CD14-positive monocyte (primary cell): Measurements from ENCODE around the gene SCN4B. TPM values are rescaled to one million over a fixed set of nuclear protein-coding genes. Genes with fewer than 3 reads are reported as not detected.

ENCODE experiments used
- DNase-seq, 3 donors: peaks; one replicate each; pipeline ENCODE4 v3.0.0-alpha.2; 2011 to 2022
- H2AFZ ChIP-seq: 2 replicates; pipeline ENCODE4 v1.6.0; 2012; ENCODE audit warnings: mild to moderate bottlenecking, low read depth, low read length, inconsistent platforms; ENCODE audit not compliant: insufficient read depth, poor library complexity, severe bottlenecking
- H3K27ac ChIP-seq, 2 donors: 1 replicate in 1 of 2; 2 replicates in 1 of 2; pipeline ENCODE4 v1.5.1; 2012 to 2013; ENCODE audit warnings: low read length in 2 of 2, control low read depth in 1 of 2, inconsistent platforms in 1 of 2, low read depth in 1 of 2, mild to moderate bottlenecking in 1 of 2
- H3K27me3 ChIP-seq, 2 donors: one replicate each; pipeline versions ENCODE4 v1.6.0 to v1.6.1; 2011 to 2013; ENCODE audit warnings: low read length in 2 of 2; ENCODE audit not compliant: control insufficient read depth in 2 of 2, insufficient read depth in 2 of 2
- H3K36me3 ChIP-seq, 2 donors: replicated peaks in 1 of 2; 1 replicate in 1 of 2; 2 replicates in 1 of 2; pipeline versions ENCODE4 v1.5.1 to v1.6.1; 2012 to 2013; ENCODE audit warnings: low read length in 2 of 2, control low read depth in 1 of 2, inconsistent platforms in 1 of 2, mild to moderate bottlenecking in 1 of 2; ENCODE audit not compliant: insufficient read depth in 2 of 2, control insufficient read depth in 1 of 2
- H3K4me1 ChIP-seq, 2 donors: 1 replicate in 1 of 2; 2 replicates in 1 of 2; pipeline versions ENCODE4 v1.5.1 to v1.6.1; 2012 to 2013; ENCODE audit warnings: low read length in 2 of 2, control low read depth in 1 of 2, inconsistent platforms in 1 of 2, mild to moderate bottlenecking in 1 of 2, moderate library complexity in 1 of 2; ENCODE audit not compliant: insufficient read depth in 2 of 2, control insufficient read depth in 1 of 2
- H3K4me2 ChIP-seq: replicated peaks from 2 replicates; pipeline ENCODE3; 2012; ENCODE audit warnings: low read length, moderate library complexity, mild to moderate bottlenecking; ENCODE audit not compliant: poor library complexity, severe bottlenecking; ENCODE audit errors: extremely low read depth
- H3K4me3 ChIP-seq, 3 experiments: fragments of 200-600 bp in 1 of 3; sonication (generic) in 1 of 3; replicated peaks in 1 of 3; 1 replicate in 2 of 3; 2 replicates in 1 of 3; pipeline ENCODE4 v1.5.1; 2011 to 2013; ENCODE audit warnings: low read length in 3 of 3, mild to moderate bottlenecking in 3 of 3, control low read depth in 2 of 3, low read depth in 2 of 3, inconsistent platforms in 1 of 3, moderate library complexity in 1 of 3
- H3K79me2 ChIP-seq: 2 replicates; pipeline ENCODE4 v1.6.0; 2012; ENCODE audit warnings: mild to moderate bottlenecking, control low read depth, inconsistent platforms, low read length, moderate library complexity; ENCODE audit not compliant: insufficient read depth
- H3K9ac ChIP-seq: 2 replicates; pipeline ENCODE4 v1.6.0; 2017; ENCODE audit warnings: low read length, mild to moderate bottlenecking; ENCODE audit not compliant: insufficient read depth, poor library complexity, severe bottlenecking
- H3K9me3 ChIP-seq, 2 donors: replicated peaks in 1 of 2; 1 replicate in 1 of 2; 2 replicates in 1 of 2; pipeline versions ENCODE4 v1.5.1 to v1.6.1; 2012 to 2013; ENCODE audit warnings: low read length in 2 of 2, control low read depth in 1 of 2; ENCODE audit not compliant: control insufficient read depth in 1 of 2, insufficient read depth in 1 of 2
- H4K20me1 ChIP-seq: 2 replicates; pipeline ENCODE4 v1.6.0; 2012; ENCODE audit warnings: mild to moderate bottlenecking, low read length, control low read depth, moderate library complexity; ENCODE audit not compliant: insufficient read depth
- H3K27ac Mint-ChIP-seq, 7 donors: one replicate each; pipeline ENCODE4 v1.8.0; 2020; ENCODE audit warnings: mild to moderate bottlenecking in 7 of 7, mixed read lengths in 7 of 7, moderate library complexity in 6 of 7, inconsistent platforms in 2 of 7
- H3K27me3 Mint-ChIP-seq, 3 donors: one replicate each; pipeline ENCODE4 v1.8.0; 2021 to 2022; ENCODE audit warnings: low read depth in 3 of 3, mild to moderate bottlenecking in 3 of 3, mixed read lengths in 3 of 3, moderate library complexity in 3 of 3, inconsistent platforms in 1 of 3
- H3K36me3 Mint-ChIP-seq, 2 donors: one replicate each; pipeline ENCODE4 v1.8.0; 2020; ENCODE audit warnings: mixed read lengths in 2 of 2, inconsistent platforms in 1 of 2, mild to moderate bottlenecking in 1 of 2
- H3K4me1 Mint-ChIP-seq: one replicate; pipeline ENCODE4 v1.8.0; 2020; ENCODE audit warnings: mild to moderate bottlenecking, mixed read lengths
- H3K4me3 Mint-ChIP-seq, 2 donors: one replicate each; pipeline ENCODE4 v1.8.0; 2020; ENCODE audit warnings: mild to moderate bottlenecking in 2 of 2, mixed read lengths in 2 of 2, moderate library complexity in 1 of 2
- H3K9me3 Mint-ChIP-seq, 7 donors: one replicate each; pipeline ENCODE4 v1.8.0; 2020 to 2022; ENCODE audit warnings: mixed read lengths in 7 of 7, mild to moderate bottlenecking in 6 of 7, moderate library complexity in 6 of 7, inconsistent platforms in 2 of 7
- CTCF ChIP-seq: fragments of 200-600 bp; IDR thresholded peaks from one replicate; pipeline ENCODE4 v1.8.0; 2022; ENCODE audit warnings: antibody characterized with exemption, mild to moderate bottlenecking
- WGBS: methylation state at CpG from one replicate; pipeline ENCODE4 v1.1.5; 2013; ENCODE audit warnings: missing lambda C conversion rate; ENCODE audit not compliant: insufficient coverage; 5-methylcytosine and 5-hydroxymethylcytosine counted together
- intact Hi-C, 2 donors: fragments of 100-400 bp; cut with micrococcal nuclease; formaldehyde crosslinking; loops; one replicate each; pipeline versions ENCODE4 v1.15.0 to v1.15.1; 2023
- polyA plus RNA-seq, 3 donors: library from polyadenylated mRNA; depleted of rRNA in 1 of 3; unstranded in 2 of 3; stranded (reverse) in 1 of 3; fragments of 300-500 nt in 2 of 3; fragments of >200 nt in 1 of 3; fragmentation: Illumina TruSeq in 2 of 3; gene quantifications; 1 replicate in 2 of 3; 2 replicates in 1 of 3; pipeline ENCODE4 v1.2.3, GENCODE V29; 2012 to 2021

Gene SCN4B
- polyA plus RNA-seq, 3 donors: 0.76 TPM; not detected in 2

DNA sequence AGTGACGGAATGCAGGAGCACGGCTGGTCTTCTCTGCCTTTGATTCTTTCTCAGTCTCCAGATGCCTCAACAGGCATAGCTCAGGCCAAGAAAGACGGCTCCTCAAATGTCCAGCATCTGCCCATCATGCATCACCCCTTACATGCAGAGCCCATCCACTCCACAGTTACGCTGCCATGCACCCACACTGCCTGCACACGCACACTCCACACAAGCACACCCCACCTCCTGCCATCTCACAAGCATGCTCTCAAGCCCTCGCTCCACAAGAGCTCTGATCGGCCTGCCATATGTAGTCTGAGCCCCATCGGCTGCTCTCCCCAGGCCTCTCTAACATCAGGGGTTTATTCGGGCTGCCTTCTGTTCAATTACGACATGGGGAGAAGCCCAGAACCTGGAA lies 18.8 kb downstream of the SCN4B start:
- peaks cover 2 to 10% (median 9%) of the 10 kb centered on the region in 3 donors for H3K27me3 Mint-ChIP-seq
- no peak for DNase-seq
- H3K27ac Mint-ChIP-seq: no peak overlapping the region
- peaks cover 27% of the 10 kb centered on the region for H3K4me1 Mint-ChIP-seq
- no peaks in the 10 kb centered on the region for H3K36me3 Mint-ChIP-seq
- no peaks in the 10 kb centered on the region for H3K36me3 ChIP-seq
- H4K20me1 ChIP-seq: no peaks in the 10 kb centered on the region
- H3K27ac ChIP-seq: no peak overlapping the region
- no peaks in the 10 kb centered on the region for H3K27me3 ChIP-seq
- H3K79me2 ChIP-seq: no peaks in the 10 kb centered on the region
- H2AFZ ChIP-seq: no peak overlapping the region
- peaks cover 13 to 25% of the 10 kb centered on the region in 2 donors for H3K4me1 ChIP-seq
- H3K4me3 ChIP-seq: no peak overlapping the region
- TF ChIP-seq CTCF: no peak
- no peak overlapping the region for H3K4me2 ChIP-seq
- H3K4me3 Mint-ChIP-seq: no peak overlapping the region
- WGBS: 99% methylated on average over 7 of the region's 10 CpGs
- no peak overlapping the region for H3K9ac ChIP-seq
- peaks cover 0 to 2% (median 0%) of the 10 kb centered on the region in 7 donors for H3K9me3 Mint-ChIP-seq
- H3K9me3 ChIP-seq: no peaks in the 10 kb centered on the region
- intact Hi-C loops: no loop called here

DNA sequence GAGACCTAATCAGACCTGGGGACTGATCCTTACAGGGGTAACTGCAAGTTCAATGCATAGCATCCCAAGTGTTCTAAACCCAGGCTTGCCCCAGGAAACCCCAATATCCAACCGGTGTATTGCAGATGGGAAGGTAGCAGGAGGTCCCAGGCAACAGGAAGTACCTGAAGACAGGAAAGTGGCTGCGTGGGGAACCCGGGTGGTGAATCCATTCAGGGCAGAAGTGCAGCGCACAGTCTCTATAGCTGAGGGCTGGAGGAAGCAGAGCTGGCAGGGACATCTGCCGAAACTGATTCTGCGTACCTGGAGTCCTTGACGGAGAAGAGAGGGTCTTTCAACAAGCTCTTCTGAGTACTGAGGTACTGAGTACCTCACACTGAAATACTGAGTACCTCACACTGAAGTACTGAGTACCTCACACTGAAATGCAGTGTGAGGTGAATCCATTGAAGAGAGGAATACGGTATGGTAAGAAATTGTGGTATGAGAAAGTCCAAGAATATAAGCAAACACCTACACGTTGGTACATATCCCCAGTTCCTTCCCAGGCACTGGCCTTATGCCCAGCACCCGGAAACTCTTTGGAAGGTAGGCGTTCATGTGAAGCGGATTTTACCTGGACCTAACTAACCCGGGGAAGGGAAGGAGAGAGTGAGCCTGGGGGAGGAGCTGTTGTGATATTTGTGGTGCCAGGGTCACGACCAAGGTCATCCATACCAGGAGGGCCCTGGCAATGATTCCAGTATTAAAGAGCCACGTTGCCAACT lies 20.1 kb downstream of the SCN4B start:
- Histone ChIP-seq H3K36me3 (no peaks in the 10 kb centered on the region), H3K4me2 (no peak overlapping the region), H2AFZ (no peak overlapping the region), H3K27me3 (no peaks in the 10 kb centered on the region), H3K4me3 (no peak overlapping the region), H3K4me1 (peaks cover 21 to 26% of the 10 kb centered on the region in 2 donors), H3K9me3 (no peaks in the 10 kb centered on the region), H3K9ac (no peak overlapping the region), H3K79me2 (no peaks in the 10 kb centered on the region), H3K27ac (no peak overlapping the region), H4K20me1 (no peaks in the 10 kb centered on the region)
- Mint-ChIP-seq H3K36me3 (no peaks in the 10 kb centered on the region), H3K9me3 (peaks cover 0 to 2% (median 0%) of the 10 kb centered on the region in 7 donors), H3K27me3 (peaks cover 2 to 9% (median 8%) of the 10 kb centered on the region in 3 donors), H3K27ac (no peak overlapping the region), H3K4me3 (no peak overlapping the region), H3K4me1 (peaks cover 29% of the 10 kb centered on the region)
- intact Hi-C loops: no loop called here
- WGBS: 87% methylated on average over 8 of the region's 15 CpGs
- TF ChIP-seq CTCF: no peak
- no peak for DNase-seq
